HG02571 (cell line): ENCODE data around the gene SNX2.

Experiments
- ATAC-seq: cut with Tn5 transposase; IDR thresholded peaks from one replicate; pipeline ENCODE4 v1.9.1; 2021; ENCODE audit warnings: mild to moderate bottlenecking, moderate library complexity; ENCODE audit not compliant: unreplicated experiment

The SNX2 gene

GRCh38 chr5:122770477-122770876, 4.4 kb upstream of the SNX2 start:
- ATAC-seq, result no peak

- no peak for ATAC-seq
Observed at GRCh38 chr5:122772446-122772845, 2.4 kb upstream of the SNX2 start.

- ATAC-seq, result no peak
Observed at GRCh38 chr5:122773619-122774018, 1.3 kb upstream of the SNX2 start.

GRCh38 chr5:122774519-122774860, 390 bp upstream of the SNX2 start:
- ATAC-seq, result peak; percentile 29

- no peak for ATAC-seq
Observed at GRCh38 chr5:122775550-122776542, 966 bp downstream of the SNX2 start.

GRCh38 chr5:122778157-122778556, 3.3 kb downstream of the SNX2 start:
- no peak for ATAC-seq

- ATAC-seq, result no peak
Observed at GRCh38 chr5:122779451-122779850, 4.6 kb downstream of the SNX2 start.

GRCh38 chr5:122780296-122780695, 5.4 kb downstream of the SNX2 start:
- ATAC-seq, result no peak

GRCh38 chr5:122781465-122781864, 6.6 kb downstream of the SNX2 start:
- no peak for ATAC-seq

GRCh38 chr5:122785294-122785693, 10.4 kb downstream of the SNX2 start:
- no peak for ATAC-seq

- ATAC-seq, result no peak
Observed at GRCh38 chr5:122788371-122788770, 13.5 kb downstream of the SNX2 start.

GRCh38 chr5:122788996-122789395, 14.1 kb downstream of the SNX2 start:
- peak; percentile 50 for ATAC-seq

GRCh38 chr5:122789461-122790171, 14.7 kb downstream of the SNX2 start:
- ATAC-seq, result no peak

- ATAC-seq, result no peak
Observed at GRCh38 chr5:122790354-122791103, 15.6 kb downstream of the SNX2 start.

GRCh38 chr5:122805481-122805880, 30.6 kb downstream of the SNX2 start:
- ATAC-seq, result no peak

- ATAC-seq, result no peak
Observed at GRCh38 chr5:122810405-122810804, 35.5 kb downstream of the SNX2 start.

GRCh38 chr5:122815218-122815767, 40.4 kb downstream of the SNX2 start:
- no peak for ATAC-seq

- ATAC-seq, result no peak
Observed at GRCh38 chr5:122816756-122817155, 41.9 kb downstream of the SNX2 start.

GRCh38 chr5:122831984-122832383, 57.1 kb downstream of the SNX2 start:
- no peak for ATAC-seq

- ATAC-seq, result no peak
Observed at GRCh38 chr5:122835681-122836080, 60.8 kb downstream of the SNX2 start.

GRCh38 chr5:122836947-122837346, 62.1 kb downstream of the SNX2 start:
- ATAC-seq, result no peak
